HepG2 (cell line): ENCODE results near the gene ZC3H12A. TPM values are rescaled to one million over a fixed set of nuclear protein-coding genes. Genes with fewer than 3 reads are reported as not detected.

Source experiments
- ATAC-seq: fragments of 200-7000 bp; cut with Tn5 transposase; 3 replicates; pipeline ENCODE4 v1.9.1; 2020; ENCODE audit warnings: mild to moderate bottlenecking, moderate library complexity
- BruUV-seq: library from RNA; stranded (reverse); fragments of 400-500 nt; replicated peaks from 2 replicates; lab custom pipeline; 2021; lab: Mats Ljungman, UMichigan
- CTCF ChIA-PET: fragments of 300-600 bp; formaldehyde crosslinking; extraction: SDS; loops from one replicate; lab custom pipeline; 2021; ENCODE audit warnings: low total read pairs, inconsistent platforms, low intra/inter-chr PET ratio; lab: Yijun Ruan, JAX
- POLR2A ChIA-PET: fragments of 350-600 bp; sonication (Branson Sonifier 250); formaldehyde crosslinking; loops from one replicate; lab custom pipeline; 2020; ENCODE audit warnings: antibody characterized with exemption, inconsistent platforms; lab: Yijun Ruan, JAX
- DNase-seq: peaks from one replicate; pipeline ENCODE4 v3.0.0-alpha.2; 2015; ENCODE audit warnings: low spot score
- FAIRE-seq: peaks from 3 replicates; lab custom pipeline; 2011; peaks lifted over from hg19 to GRCh38; lab: Jason Lieb, UNC
- H2AFZ ChIP-seq: one replicate; pipeline ENCODE4 v1.6.1; 2011; ENCODE audit warnings: low read length, inconsistent platforms
- H3K27ac ChIP-seq: fragments of 300-600 bp; 3 replicates; pipeline ENCODE4 v1.8.0; 2011; ENCODE audit warnings: mixed run types, mild to moderate bottlenecking, mixed read lengths, low read length, inconsistent platforms; ENCODE audit not compliant: insufficient read depth; ENCODE audit errors: extremely low read length
- H3K27me3 ChIP-seq, 2 experiments: fragments of 200-600 bp in 1 of 2; 2 replicates in 1 of 2; 3 replicates in 1 of 2; pipeline versions ENCODE4 v1.6.0 to v1.8.0; 2011; ENCODE audit warnings: low read length in 2 of 2, mild to moderate bottlenecking in 2 of 2, moderate library complexity in 2 of 2, inconsistent platforms in 1 of 2; ENCODE audit not compliant: insufficient read depth in 2 of 2, control insufficient read depth in 1 of 2
- H3K36me3 ChIP-seq, 2 experiments: fragments of 200-600 bp in 1 of 2; replicated peaks in 1 of 2; 2 replicates in 1 of 2; 3 replicates in 1 of 2; pipeline versions ENCODE4 v1.5.1 to v1.8.0; 2011; ENCODE audit warnings: low read length in 2 of 2, inconsistent platforms in 1 of 2; ENCODE audit not compliant: insufficient read depth in 2 of 2, control insufficient read depth in 1 of 2
- H3K4me1 ChIP-seq: 2 replicates; pipeline ENCODE4 v1.5.1; 2012; ENCODE audit warnings: low read length, inconsistent platforms; ENCODE audit not compliant: insufficient read depth
- H3K4me2 ChIP-seq: 2 replicates; pipeline ENCODE4 v1.6.0; 2011; ENCODE audit warnings: low read depth, low read length, inconsistent platforms
- H3K4me3 ChIP-seq, 3 experiments: fragments of 200-600 bp in 1 of 3; sonication (generic), shearing (Covaris generic) in 1 of 3; replicated peaks in 1 of 3; 2 replicates each; pipeline ENCODE4 v1.5.1; 2011 to 2016; ENCODE audit warnings: low read length in 3 of 3, inconsistent platforms in 2 of 3, low read depth in 2 of 3, mild to moderate bottlenecking in 2 of 3, control low read depth in 1 of 3, mixed read lengths in 1 of 3; ENCODE audit not compliant: insufficient read depth in 1 of 3
- H3K79me2 ChIP-seq: one replicate; pipeline ENCODE4 v1.6.1; 2011; ENCODE audit warnings: low read length, inconsistent platforms; ENCODE audit not compliant: insufficient read depth
- H3K9ac ChIP-seq: 2 replicates; pipeline ENCODE4 v1.6.0; 2011; ENCODE audit warnings: mild to moderate bottlenecking, low read depth, low read length, inconsistent platforms; ENCODE audit not compliant: insufficient read depth
- H3K9me3 ChIP-seq: 2 replicates; pipeline ENCODE4 v1.5.1; 2012; ENCODE audit warnings: mild to moderate bottlenecking, low read length
- H4K20me1 ChIP-seq: 2 replicates; pipeline ENCODE4 v1.6.0; 2011; ENCODE audit warnings: inconsistent platforms, mild to moderate bottlenecking, low read length, moderate library complexity; ENCODE audit not compliant: insufficient read depth
- CC2D1A ChIP-seq: sonication (generic); formaldehyde crosslinking; IDR thresholded peaks from 2 replicates; pipeline ENCODE4 v1.8.1; 2023; ENCODE audit warnings: mild to moderate bottlenecking, missing genetic modification reagents
- CHD2 ChIP-seq: IDR thresholded peaks from 2 replicates; pipeline ENCODE4 v1.6.1; 2011; ENCODE audit warnings: low read depth, low read length, improper control_type of control experiment
- DMAP1 ChIP-seq: IDR thresholded peaks from 2 replicates; pipeline ENCODE4 v1.6.1; 2016
- GPN1 ChIP-seq: sonication (generic); formaldehyde crosslinking; IDR thresholded peaks from 2 replicates; pipeline ENCODE4 v1.5.1; 2020; ENCODE audit warnings: missing genetic modification reagents, borderline replicate concordance
- HIVEP1 ChIP-seq: sonication (generic); formaldehyde crosslinking; IDR thresholded peaks from 2 replicates; pipeline ENCODE4 v1.4.0; 2020; ENCODE audit warnings: mild to moderate bottlenecking, missing genetic modification reagents
- MBNL3 ChIP-seq: fragments of 250-450 bp; sonication (Bioruptor Pico); conservative IDR thresholded peaks from 2 replicates; pipeline ENCODE4 v1.8.0; 2022; ENCODE audit warnings: mild to moderate bottlenecking, inconsistent platforms
- RCOR2 ChIP-seq: IDR thresholded peaks from 2 replicates; pipeline ENCODE4 v1.6.1; 2016; ENCODE audit warnings: missing biosample characterization, missing genetic modification reagents
- SMARCE1 ChIP-seq: fragments of 450-650 bp; IDR thresholded peaks from 2 replicates; pipeline ENCODE4 v1.6.1; 2017; ENCODE audit warnings: borderline replicate concordance
- TRIM24 ChIP-seq: sonication (generic); formaldehyde crosslinking; IDR thresholded peaks from 2 replicates; pipeline ENCODE4 v1.8.0; 2022; ENCODE audit warnings: mild to moderate bottlenecking, missing genetic modification reagents
- ZIK1 ChIP-seq: sonication (generic); formaldehyde crosslinking; IDR thresholded peaks from 2 replicates; pipeline ENCODE4 v1.5.0; 2020; ENCODE audit warnings: mild to moderate bottlenecking, low read depth, missing genetic modification reagents, borderline replicate concordance
- ZMYM2 ChIP-seq: sonication (generic); formaldehyde crosslinking; IDR thresholded peaks from 2 replicates; pipeline ENCODE4 v1.8.0; 2022; ENCODE audit warnings: mild to moderate bottlenecking, missing genetic modification reagents
- ZNF460 ChIP-seq: sonication (generic); formaldehyde crosslinking; IDR thresholded peaks from 2 replicates; pipeline ENCODE4 v1.5.1; 2020; ENCODE audit warnings: missing genetic modification reagents, mild to moderate bottlenecking, borderline replicate concordance
- ZNF496 ChIP-seq: sonication (generic); formaldehyde crosslinking; IDR thresholded peaks from 2 replicates; pipeline ENCODE4 v1.8.1; 2023; ENCODE audit warnings: mild to moderate bottlenecking, moderate library complexity, missing genetic modification reagents; ENCODE audit not compliant: insufficient replicate concordance
- ZNF816 ChIP-seq: sonication (generic); formaldehyde crosslinking; IDR thresholded peaks from 2 replicates; pipeline ENCODE4 v1.8.0; 2022; ENCODE audit warnings: missing genetic modification reagents, mild to moderate bottlenecking, borderline replicate concordance
- WGBS: methylation state at CpG from one replicate; pipeline ENCODE4 v1.1.6; 2017; ENCODE audit warnings: low lambda C conversion rate; 5-methylcytosine and 5-hydroxymethylcytosine counted together
- in situ Hi-C: cut with HindIII; loops from 2 replicates; pipeline ENCODE4 v1.10.0; 2017; ENCODE audit warnings: low pct_unique_long_range_greater_than_20kb; ENCODE audit not compliant: extremely low pct_ligation_motif_present
- intact Hi-C: fragments of 100-400 bp; cut with micrococcal nuclease; formaldehyde crosslinking; loops from one replicate; pipeline ENCODE4 v1.10.0; 2022; ENCODE audit not compliant: unreplicated experiment
- polyA plus RNA-seq, 8 experiments: library from polyadenylated mRNA; depleted of rRNA in 3 of 8; stranded (reverse) in 7 of 8; unstranded in 1 of 8; fragments of >200 nt; fragmentation: Illumina TruSeq in 4 of 8; extraction: Trizol in 4 of 8; gene quantifications; 2 replicates each; pipeline versions ENCODE4 v1.2.1 to v1.2.3, GENCODE V29; 2011 to 2016; ENCODE audit warnings: low read depth in 4 of 8, missing spikeins in 1 of 8, mixed read lengths in 1 of 8; ENCODE audit not compliant: insufficient read depth in 1 of 8
- total RNA-seq, 5 experiments: library from RNA; depleted of rRNA; stranded (reverse); fragments of >200 nt; fragmentation: Illumina TruSeq; extraction: Trizol; gene quantifications; 2 replicates each; pipeline ENCODE4 v1.2.3, GENCODE V29; 2016; ENCODE audit warnings: low read depth in 1 of 5
- TF ChIP-seq, protein P1 (sequence below): IDR thresholded peaks from 2 replicates; pipeline ENCODE4 v1.6.1; 2016; ENCODE audit warnings: control low read depth

The ZC3H12A gene
- total and polyA plus RNA-seq, 2 of the 13 experiments (the other 11 are each of a cell fraction or from before 2014, with no cell fraction given) = 6.8 to 13.3 TPM

DNA sequence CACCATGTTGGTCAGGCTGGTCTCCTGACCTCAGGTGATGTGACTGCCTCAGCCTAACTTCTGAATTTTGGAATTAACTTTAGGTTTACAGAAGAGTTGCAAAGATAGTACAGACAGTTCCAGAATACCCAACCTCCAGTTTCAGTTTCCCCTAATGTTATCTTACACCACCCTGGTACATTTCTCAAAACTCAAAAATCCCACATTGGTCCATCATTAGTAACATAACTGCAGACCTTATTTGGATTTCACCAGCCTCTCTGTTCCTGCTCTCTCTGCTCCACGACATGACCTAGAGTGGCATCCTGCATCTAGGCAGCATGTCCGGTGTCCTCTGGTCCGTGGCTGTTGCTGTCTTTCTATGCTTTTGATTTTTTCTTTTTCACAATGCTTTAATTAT, 5.0 kb upstream of the ZC3H12A start:
- H4K20me1 ChIP-seq = no peaks in the 10 kb centered on the region
- no peak for TF ChIP-seq ZNF816 (CRISPR knock-in tag)
- no peak for TF ChIP-seq GPN1 (CRISPR knock-in tag)
- no peak for TF ChIP-seq MBNL3
- no peak for TF ChIP-seq ZIK1 (CRISPR knock-in tag)
- TF ChIP-seq DMAP1 = no peak
- TF ChIP-seq RCOR2 = no peak
- TF ChIP-seq ZNF496 = no peak
- no peak for TF ChIP-seq CC2D1A
- no peak for TF ChIP-seq ZMYM2 (CRISPR knock-in tag)
- TF ChIP-seq HIVEP1 (CRISPR knock-in tag) = no peak
- no peak for TF ChIP-seq CHD2
- TF ChIP-seq SMARCE1 = no peak
- TF ChIP-seq ZNF460 (CRISPR knock-in tag) = no peak
- TF ChIP-seq TRIM24 = no peak
- TF ChIP-seq, protein P1, sequence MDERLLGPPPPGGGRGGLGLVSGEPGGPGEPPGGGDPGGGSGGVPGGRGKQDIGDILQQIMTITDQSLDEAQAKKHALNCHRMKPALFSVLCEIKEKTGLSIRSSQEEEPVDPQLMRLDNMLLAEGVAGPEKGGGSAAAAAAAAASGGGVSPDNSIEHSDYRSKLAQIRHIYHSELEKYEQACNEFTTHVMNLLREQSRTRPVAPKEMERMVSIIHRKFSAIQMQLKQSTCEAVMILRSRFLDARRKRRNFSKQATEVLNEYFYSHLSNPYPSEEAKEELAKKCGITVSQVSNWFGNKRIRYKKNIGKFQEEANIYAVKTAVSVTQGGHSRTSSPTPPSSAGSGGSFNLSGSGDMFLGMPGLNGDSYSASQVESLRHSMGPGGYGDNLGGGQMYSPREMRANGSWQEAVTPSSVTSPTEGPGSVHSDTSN (CRISPR knock-in tag) = no peak
- CTCF ChIA-PET = no interaction called here
- no peak overlapping the region for H2AFZ ChIP-seq
- no peak overlapping the region for H3K4me3 ChIP-seq
- H3K4me1 ChIP-seq = peaks cover 64% of the 10 kb centered on the region
- H3K27me3 ChIP-seq = no peaks in the 10 kb centered on the region; a peak in 1 of 5 replicates
- DNase-seq (no peak), ATAC-seq (no peak), FAIRE-seq (no peak)
- WGBS = 79% methylated on average over 3 of the region's 3 CpGs
- intact Hi-C loops = no loop called here
- H3K79me2 ChIP-seq = no peaks in the 10 kb centered on the region
- POLR2A ChIA-PET = interaction anchor here (1.2 kb wide), 1 partner anchor 10 kb away, joined by 4 read pairs; no protein-coding TSS in a partner anchor
- in situ Hi-C loops = no loop called here
- H3K4me2 ChIP-seq = no peak overlapping the region
- no peak overlapping the region for H3K27ac ChIP-seq
- H3K36me3 ChIP-seq = no peaks in the 10 kb centered on the region
- no TSS peak for BruUV-seq
- H3K9me3 ChIP-seq = no peaks in the 10 kb centered on the region
- H3K9ac ChIP-seq = no peak overlapping the region
